ENCODE data around the gene HELZ.

HELZ gene

DNA sequence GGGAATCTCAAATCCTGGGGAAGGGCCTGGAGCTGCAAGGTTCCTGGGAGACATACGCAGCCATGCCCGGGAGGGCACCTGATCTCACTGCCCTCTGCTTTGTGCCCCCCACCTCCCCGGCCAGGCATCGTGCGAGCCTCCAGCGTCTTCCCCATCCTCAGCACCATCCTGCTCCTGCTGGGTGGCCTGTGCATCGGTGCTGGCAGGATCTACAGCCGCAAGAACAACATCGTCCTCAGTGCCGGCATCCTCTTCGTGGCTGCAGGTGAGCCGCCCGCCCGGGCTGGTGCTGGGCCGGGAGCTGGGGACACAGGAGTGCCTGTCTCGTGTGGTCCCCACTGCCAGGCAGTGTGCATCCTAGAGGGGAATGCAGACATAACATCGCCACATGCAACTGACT is 220.3 kb downstream of the HELZ start:
- no peak for DNase-seq (ENCODE audit: low read depth in 3 of 3)

GRCh38 chr17:67022451-67022810 is 222.6 kb downstream of the HELZ start:
- no peak for DNase-seq (ENCODE audit: low read depth in 3 of 3)

- DNase-seq (ENCODE audit: low read depth in 3 of 3): no peak
These were observed 223.1 kb downstream of the HELZ start for GRCh38 chr17:67021743-67022450.

GRCh38 chr17:67021196-67021595 is 223.8 kb downstream of the HELZ start:
- DNase-seq (ENCODE audit: low read depth in 3 of 3): no peak

Measured in stimulated activated CD4-positive, alpha-beta T cell treated with anti-CD3 and anti-CD28 coated beads, TNF-alpha, amount 100 ng/mL, for 24 hours (primary cell).